CD4-positive, alpha-beta T cell treated with Interleukin-15 for 4 hours (primary cell): ENCODE measurements around the gene RBBP8NL.

Source experiments
- DNase-seq: peaks from one replicate; pipeline ENCODE4 v3.0.0-alpha.2; 2020; ENCODE audit warnings: low spot score

The RBBP8NL gene

DNA sequence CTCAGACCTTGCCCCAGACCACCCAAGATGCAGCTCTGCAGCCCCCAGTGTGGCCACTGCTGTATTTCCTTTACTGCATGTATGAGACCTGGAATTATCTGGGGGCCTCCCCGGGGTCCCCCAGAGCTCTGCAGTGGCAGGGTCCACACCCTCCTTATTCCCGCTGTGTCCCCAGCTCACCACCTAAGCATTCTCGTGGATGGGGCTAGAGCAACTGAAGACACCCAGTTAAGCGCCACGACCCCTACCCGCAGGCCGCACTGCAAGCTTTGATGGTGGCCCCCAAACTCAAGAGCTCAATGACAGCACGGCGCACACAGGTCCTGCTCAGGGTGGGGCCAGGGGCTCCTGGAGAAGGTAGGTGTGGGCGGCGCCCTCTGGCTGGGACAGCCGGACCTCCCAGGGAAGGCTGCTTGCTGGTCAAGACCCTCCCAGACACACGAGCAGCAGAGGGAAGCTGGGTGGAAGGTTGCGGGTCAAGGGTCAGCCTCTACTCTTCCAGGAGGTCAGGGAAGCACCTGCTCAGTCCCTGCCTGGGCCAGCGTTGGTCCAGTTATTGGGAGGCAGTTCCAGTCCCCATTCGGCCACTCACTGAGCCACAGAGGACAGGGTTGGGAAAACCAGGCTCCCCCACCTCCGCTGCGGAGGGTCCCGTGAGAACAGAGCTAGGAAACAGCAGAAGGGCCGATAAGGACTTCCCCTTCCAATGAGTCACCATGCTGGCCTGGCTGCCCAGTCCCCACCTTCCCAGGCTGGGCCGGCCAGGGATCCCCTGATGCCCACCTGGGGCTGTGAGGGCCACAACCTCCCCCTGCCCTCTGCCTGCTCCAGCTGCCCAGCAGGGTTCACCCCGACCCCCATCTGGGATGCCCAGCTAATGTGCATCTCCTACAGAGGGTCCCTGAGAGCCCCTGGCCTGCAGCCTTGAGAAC is 63.2 kb downstream of the RBBP8NL start:
- no peak for DNase-seq

DNA sequence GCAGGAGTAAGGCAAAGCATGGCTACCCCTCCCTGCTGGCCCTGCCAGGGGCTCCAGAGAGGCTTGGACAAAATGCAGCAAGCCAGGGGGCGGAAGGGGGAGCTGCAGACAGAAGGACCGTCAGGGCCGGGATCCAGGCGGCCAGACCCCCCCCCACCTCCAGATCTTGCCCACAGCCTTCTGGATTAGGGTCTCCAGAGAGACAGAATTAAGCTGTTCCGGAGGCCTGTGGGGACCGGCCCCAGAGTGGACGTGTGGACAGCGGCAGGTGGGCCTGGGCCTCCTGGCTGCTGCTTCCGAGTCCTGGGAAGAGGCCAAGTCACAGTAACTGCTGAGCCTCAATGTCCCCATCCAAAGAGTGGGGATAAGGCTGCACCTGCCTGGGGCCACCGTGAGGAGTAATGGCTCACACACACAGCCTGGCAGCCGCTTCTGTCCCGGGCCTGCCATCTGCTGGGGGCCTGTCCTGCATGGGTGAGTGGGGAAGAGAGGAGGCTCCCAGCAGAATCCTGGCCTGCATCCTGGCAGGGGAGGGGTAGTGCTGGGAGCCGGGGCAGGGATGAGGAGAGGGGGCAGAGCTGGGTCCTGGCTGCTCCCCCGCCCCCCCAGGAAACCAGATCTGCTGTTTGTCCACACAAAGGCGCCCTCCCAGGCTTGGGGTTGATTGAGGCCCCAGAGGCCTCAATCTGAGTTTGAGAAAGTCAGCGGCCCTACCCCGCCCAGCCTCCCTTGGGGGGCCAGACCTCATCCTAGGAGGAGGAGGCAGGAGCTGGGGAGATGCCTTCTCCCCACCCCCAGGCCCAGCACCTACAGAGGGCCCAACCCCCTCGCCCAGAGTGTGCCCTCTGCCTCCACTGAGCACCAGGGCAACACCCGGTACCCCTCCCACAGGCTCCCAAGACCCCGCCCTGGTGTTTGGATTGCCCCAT is 64.1 kb downstream of the RBBP8NL start:
- DNase-seq, result no peak

GRCh38 chr20:62362590-62362940 is 64.8 kb downstream of the RBBP8NL start:
- DNase-seq, result no peak

GRCh38 chr20:62361799-62362589 is 65.3 kb downstream of the RBBP8NL start:
- DNase-seq, result no peak

- DNase-seq, result no peak
Measured at GRCh38 chr20:62360854-62361798, 66.2 kb downstream of the RBBP8NL start.
